GM18526 (cell line): ENCODE results near the gene APOL5.

ENCODE experiments used
- POLR2A ChIP-seq: IDR thresholded peaks from 3 replicates; pipeline ENCODE4 v1.6.1; 2011; ENCODE audit not compliant: insufficient read length; ENCODE audit errors: extremely low read depth

The APOL5 gene

DNA sequence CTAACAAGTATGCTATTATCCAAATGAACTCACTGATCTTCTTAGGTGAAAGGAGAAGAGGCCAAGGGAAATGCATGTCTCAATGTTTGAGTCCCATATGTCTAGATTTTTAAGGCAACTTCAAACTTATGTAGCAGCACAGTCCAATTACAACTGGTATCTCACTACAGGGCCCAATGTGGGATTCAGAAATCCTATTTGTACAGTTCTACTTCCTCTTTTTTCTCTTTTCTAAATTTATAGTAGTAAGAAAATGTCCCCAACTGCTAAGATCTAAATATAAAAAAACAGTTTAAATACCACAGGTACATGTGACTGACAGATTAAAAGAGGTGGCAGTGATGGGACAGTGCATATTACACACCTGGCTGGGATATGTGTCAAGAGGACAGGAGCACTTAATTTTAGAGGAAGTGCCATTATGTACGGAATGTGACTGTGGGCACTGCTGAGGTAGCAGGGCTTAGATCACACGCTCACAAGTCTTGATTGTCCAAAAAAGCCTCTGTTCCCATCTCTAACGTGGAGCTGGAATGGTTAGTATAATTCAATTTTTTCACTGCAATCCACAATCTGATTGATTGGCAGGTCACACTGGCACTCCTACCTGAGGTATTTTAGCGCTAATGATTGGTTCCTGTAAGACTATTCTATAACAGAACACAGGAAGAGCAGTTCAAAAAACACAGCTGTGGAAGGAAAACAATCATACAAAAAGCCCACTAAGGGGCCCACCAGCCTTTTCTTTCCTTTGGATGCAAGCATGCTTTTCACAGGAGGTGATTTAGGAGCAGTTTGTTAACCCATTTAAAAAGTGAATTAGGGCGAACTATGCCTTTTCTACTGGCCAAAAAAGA is 34.6 kb downstream of the APOL5 start:
- no peak for TF ChIP-seq POLR2A

DNA sequence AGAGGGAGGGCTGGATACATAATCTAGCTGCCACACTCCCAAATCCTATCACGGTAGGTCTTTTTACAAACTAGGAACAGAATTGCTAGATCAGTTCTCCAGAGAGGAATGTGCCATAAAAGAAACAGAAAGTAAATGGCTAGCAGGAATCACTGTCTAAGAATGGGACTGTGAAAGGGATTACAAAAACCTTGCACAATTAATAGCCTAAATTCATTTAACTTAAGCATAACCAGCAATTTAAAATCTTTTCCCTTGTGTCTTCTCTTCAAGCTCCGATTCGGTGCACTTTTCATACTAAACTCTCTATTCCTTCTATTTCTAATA is 35.2 kb downstream of the APOL5 start:
- TF ChIP-seq POLR2A: no peak

DNA sequence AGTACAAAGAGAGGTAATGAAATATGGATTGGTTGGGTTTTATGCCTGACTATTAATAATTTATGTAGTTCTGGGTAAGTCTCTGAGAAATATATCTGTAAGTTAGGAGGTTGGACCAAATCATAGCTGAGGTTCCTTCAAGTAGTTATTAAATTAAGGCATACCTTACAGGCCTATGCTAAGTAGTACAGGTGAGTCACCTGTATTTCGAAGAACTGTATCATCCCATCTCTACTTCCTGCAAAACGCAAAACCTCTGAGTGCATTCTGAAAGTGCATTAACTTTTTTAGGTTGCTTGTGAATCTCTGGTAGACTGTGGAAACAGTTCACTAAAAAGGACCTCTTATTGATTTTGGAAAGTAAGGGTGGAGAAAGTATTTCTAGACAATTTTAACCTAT is 37.1 kb downstream of the APOL5 start:
- no peak for TF ChIP-seq POLR2A

DNA sequence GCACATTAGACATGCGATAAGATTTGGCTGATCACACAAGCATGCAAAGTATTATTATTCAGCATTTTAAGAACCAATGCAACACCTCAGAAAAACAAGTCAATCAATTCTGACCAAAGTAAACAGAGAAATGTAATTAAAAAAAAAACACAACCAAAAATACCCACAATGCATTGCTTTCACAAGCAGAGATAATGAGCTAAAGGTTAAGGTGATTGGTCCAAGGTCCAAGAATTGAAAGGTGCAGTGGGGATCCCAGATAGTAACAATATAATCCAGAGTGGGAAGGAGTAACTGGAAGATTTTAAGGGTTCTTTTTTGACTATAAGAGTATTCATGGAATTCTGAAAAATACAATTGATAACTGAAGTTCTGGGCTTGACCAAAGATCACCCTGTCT is 39.0 kb downstream of the APOL5 start:
- TF ChIP-seq POLR2A: no peak

- no peak for TF ChIP-seq POLR2A
Observed at GRCh38 chr22:35758394-35758793, 40.7 kb downstream of the APOL5 start.

- no peak for TF ChIP-seq POLR2A
Observed at GRCh38 chr22:35761037-35761436, 43.4 kb downstream of the APOL5 start.

DNA sequence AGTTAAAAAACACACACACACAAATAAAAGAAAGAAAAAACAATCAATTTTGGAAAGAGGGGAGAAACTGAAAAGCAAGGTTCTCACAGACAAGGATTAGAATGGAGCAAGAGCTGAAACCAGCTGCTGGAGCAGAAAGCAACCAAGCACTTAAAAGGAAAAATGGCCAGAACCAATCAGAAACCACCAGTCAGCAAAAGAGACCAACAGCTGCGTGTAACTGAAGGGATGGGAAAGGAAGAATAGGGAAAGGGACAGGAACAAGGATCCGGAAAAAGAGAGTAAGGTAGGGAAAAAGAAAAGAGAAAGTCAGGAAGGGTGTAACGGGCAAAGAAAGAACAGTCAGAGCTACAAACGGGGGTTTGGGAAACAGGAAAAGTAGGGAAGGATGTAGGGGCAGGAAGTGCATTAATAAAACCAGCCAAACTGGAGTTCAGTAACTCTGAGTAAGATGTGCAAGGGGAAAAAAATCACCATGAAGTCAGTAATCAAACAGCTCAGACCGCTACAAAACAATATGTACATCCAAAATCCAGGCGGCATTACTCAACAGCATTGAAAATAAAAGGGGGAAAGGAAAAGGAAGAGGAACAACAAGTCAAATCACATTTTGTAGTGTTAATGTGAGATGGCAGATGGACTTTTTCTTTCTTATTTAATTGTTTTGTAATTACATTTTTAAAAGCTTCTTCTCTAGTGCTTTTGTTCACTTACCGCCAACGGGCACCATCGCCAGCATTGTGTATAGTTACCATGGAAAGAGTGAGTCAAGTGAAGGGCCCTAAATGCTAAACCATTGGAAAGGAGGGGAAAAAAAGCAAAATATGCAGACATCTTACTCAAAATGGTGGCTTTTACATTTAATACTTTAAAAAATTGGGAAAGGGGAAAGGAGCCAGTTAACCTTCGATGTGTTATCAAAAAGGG is 49.2 kb downstream of the APOL5 start:
- TF ChIP-seq POLR2A: no peak

DNA sequence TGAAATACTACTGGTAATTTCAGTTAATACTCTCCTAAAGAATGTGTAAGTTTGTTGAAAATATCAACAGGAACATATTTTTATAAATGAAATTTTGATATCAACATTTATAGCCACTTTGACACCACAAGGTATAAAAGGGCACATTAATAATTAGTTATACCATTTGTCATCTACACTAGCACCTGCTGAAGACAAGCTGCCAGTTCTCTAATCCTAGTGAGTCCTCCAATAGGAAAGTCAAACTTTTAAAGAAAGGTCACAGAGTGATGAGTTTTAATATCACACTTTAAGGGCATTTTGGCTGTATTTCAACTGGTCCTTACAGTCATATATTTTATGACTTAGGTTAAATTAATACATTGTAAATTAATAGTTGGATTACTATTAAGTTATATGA is 52.3 kb downstream of the APOL5 start:
- TF ChIP-seq POLR2A: no peak

DNA sequence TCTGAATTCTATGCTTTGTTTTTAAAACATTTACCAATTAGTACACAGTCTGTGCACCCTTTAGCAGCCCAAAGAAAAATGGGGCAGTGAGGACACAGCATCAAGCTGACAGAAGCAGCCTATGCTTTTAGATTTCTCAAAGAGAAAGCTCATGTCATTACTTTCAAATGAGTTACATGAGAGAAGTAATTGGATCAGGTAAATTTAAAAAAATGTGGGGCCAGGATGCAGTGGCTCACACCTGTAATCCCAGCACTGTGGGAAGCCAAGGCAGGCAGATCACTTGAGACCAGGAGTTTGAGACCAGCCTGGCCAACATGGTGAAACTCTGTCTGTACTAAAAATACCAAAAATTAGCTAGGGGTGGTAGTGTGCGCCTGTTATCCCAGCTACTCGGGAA is 57.7 kb downstream of the APOL5 start:
- TF ChIP-seq POLR2A: no peak

GRCh38 chr22:35777335-35777975 is 59.8 kb downstream of the APOL5 start:
- no peak for TF ChIP-seq POLR2A
